HEK293 (cell line): ENCODE measurements around the gene ALOX5AP.

ENCODE experiments used
- CTCF ChIA-PET: fragments of 350-600 bp; formaldehyde crosslinking; extraction: SDS; loops from one replicate; lab custom pipeline; 2021; ENCODE audit warnings: antibody characterized with exemption; lab: Yijun Ruan, JAX
- POLR2A ChIA-PET: fragments of 300-600 bp; formaldehyde crosslinking; extraction: SDS; loops from one replicate; lab custom pipeline; 2020; ENCODE audit warnings: antibody characterized with exemption, inconsistent platforms; lab: Yijun Ruan, JAX
- H3K27ac ChIP-seq: fragments of 200-500 bp; sonication (Bioruptor generic); 2 replicates; pipeline ENCODE4 v1.5.1; 2014; ENCODE audit warnings: low read depth, low read length, control low read depth, inconsistent platforms; ENCODE audit errors: extremely low read depth
- H3K36me3 ChIP-seq, 2 experiments: fragments of 200-500 bp in 1 of 2; sonication (Bioruptor generic) in 1 of 2; 1 replicate in 1 of 2; 2 replicates in 1 of 2; pipeline ENCODE4 v1.5.1; 2014 to 2017; ENCODE audit warnings: inconsistent platforms in 2 of 2, low read length in 2 of 2; ENCODE audit not compliant: control insufficient read depth in 2 of 2, insufficient read depth in 1 of 2
- H3K4me1 ChIP-seq: fragments of 200-500 bp; sonication (Bioruptor generic); 2 replicates; pipeline ENCODE4 v1.5.1; 2014; ENCODE audit warnings: mild to moderate bottlenecking, low read length, inconsistent platforms; ENCODE audit not compliant: control insufficient read depth, insufficient read depth
- H3K4me3 ChIP-seq: 2 replicates; pipeline ENCODE4 v1.5.1; 2011; ENCODE audit warnings: low read depth, mild to moderate bottlenecking, control low read depth, low read length, moderate library complexity
- H3K9me3 ChIP-seq: fragments of 200-500 bp; sonication (Bioruptor generic); 2 replicates; pipeline ENCODE4 v1.5.1; 2014; ENCODE audit warnings: low read depth, low read length, inconsistent platforms; ENCODE audit not compliant: control insufficient read depth, insufficient read depth
- OVOL3 ChIP-seq: fragments of 450-650 bp; formaldehyde crosslinking; IDR thresholded peaks from 2 replicates; pipeline ENCODE4 v1.5.1; 2016; ENCODE audit warnings: missing biosample characterization, missing genetic modification characterization
- SCRT2 ChIP-seq: fragments of 450-650 bp; formaldehyde crosslinking; IDR thresholded peaks from 2 replicates; pipeline ENCODE4 v1.5.1; 2016; ENCODE audit warnings: missing biosample characterization, missing genetic modification characterization
- ZBTB1 ChIP-seq: fragments of 450-650 bp; formaldehyde crosslinking; IDR thresholded peaks from 2 replicates; pipeline ENCODE4 v1.5.1; 2016; ENCODE audit warnings: missing biosample characterization, missing genetic modification characterization
- ZNF114 ChIP-seq: fragments of 450-650 bp; formaldehyde crosslinking; IDR thresholded peaks from 2 replicates; pipeline ENCODE4 v1.5.0; 2017; ENCODE audit warnings: missing biosample characterization, missing genetic modification characterization
- ZNF138 ChIP-seq: fragments of 450-650 bp; formaldehyde crosslinking; IDR thresholded peaks from 2 replicates; pipeline ENCODE4 v1.5.1; 2016; ENCODE audit warnings: missing biosample characterization, missing genetic modification characterization, borderline replicate concordance
- ZNF19 ChIP-seq: fragments of 450-650 bp; formaldehyde crosslinking; IDR thresholded peaks from 2 replicates; pipeline ENCODE4; 2016; ENCODE audit warnings: missing biosample characterization, missing genetic modification characterization, low read depth
- ZNF350 ChIP-seq: fragments of 450-650 bp; formaldehyde crosslinking; IDR thresholded peaks from 2 replicates; pipeline ENCODE4 v1.5.0; 2017; ENCODE audit warnings: missing biosample characterization, mild to moderate bottlenecking, missing genetic modification characterization
- ZNF48 ChIP-seq: fragments of 450-650 bp; formaldehyde crosslinking; IDR thresholded peaks from 2 replicates; pipeline ENCODE4 v1.5.1; 2016; ENCODE audit warnings: missing biosample characterization, missing genetic modification characterization
- ZNF600 ChIP-seq: fragments of 450-650 bp; formaldehyde crosslinking; IDR thresholded peaks from 2 replicates; pipeline ENCODE4 v1.5.1; 2016; ENCODE audit warnings: missing biosample characterization, missing genetic modification characterization
- ZNF76 ChIP-seq: fragments of 450-650 bp; formaldehyde crosslinking; IDR thresholded peaks from 2 replicates; pipeline ENCODE4; 2016; ENCODE audit warnings: low read depth, missing biosample characterization, missing genetic modification characterization, borderline replicate concordance
- TF ChIP-seq, protein P1 (sequence below): fragments of 450-650 bp; formaldehyde crosslinking; IDR thresholded peaks from 2 replicates; pipeline ENCODE4; 2016; ENCODE audit warnings: missing biosample characterization, missing genetic modification characterization
- TF ChIP-seq, protein P2 (sequence below): fragments of 450-650 bp; formaldehyde crosslinking; IDR thresholded peaks from 2 replicates; pipeline ENCODE4 v1.5.1; 2016; ENCODE audit warnings: missing biosample characterization, missing genetic modification characterization

ALOX5AP gene

DNA sequence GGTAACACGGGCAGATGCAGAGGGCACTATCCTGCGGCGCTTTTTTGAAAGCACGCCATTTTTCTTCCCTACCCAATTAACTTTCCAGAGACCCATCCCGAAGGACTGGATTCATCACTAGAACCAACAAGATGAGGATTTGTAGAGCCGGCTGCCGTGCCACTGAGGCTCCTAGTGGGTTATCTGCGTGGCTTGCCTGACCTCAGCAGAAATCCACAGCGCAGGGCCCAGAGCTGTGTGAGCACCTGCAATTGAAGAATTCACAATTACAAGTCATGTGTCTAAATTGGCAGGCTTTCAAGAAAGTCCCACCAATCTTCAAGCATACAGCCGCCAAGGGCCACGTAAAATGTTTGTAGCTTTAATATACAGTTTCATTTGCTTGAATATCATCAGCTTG, 75.5 kb downstream of the ALOX5AP start:
- H3K27ac ChIP-seq, result no peak overlapping the region
- no peak for TF ChIP-seq ZNF138 (tag by site-specific recombination)
- TF ChIP-seq ZNF114 (tag by site-specific recombination), result no peak
- no peak for TF ChIP-seq SCRT2
- TF ChIP-seq ZNF76 (tag by site-specific recombination), result no peak
- TF ChIP-seq ZBTB1 (tag by site-specific recombination), result no peak
- no peak for TF ChIP-seq ZNF48 (tag by site-specific recombination)
- TF ChIP-seq ZNF350, result no peak
- TF ChIP-seq ZNF600, result no peak
- TF ChIP-seq OVOL3 (tag by site-specific recombination), result no peak
- TF ChIP-seq, protein P1, sequence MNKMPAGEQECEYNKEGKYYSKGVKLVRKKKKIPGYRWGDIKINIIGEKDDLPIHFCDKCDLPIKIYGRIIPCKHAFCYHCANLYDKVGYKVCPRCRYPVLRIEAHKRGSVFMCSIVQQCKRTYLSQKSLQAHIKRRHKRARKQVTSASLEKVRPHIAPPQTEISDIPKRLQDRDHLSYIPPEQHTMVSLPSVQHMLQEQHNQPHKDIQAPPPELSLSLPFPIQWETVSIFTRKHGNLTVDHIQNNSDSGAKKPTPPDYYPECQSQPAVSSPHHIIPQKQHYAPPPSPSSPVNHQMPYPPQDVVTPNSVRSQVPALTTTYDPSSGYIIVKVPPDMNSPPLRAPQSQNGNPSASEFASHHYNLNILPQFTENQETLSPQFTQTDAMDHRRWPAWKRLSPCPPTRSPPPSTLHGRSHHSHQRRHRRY, result no peak
- TF ChIP-seq ZNF19 (tag by site-specific recombination), result no peak
- TF ChIP-seq, protein P2, sequence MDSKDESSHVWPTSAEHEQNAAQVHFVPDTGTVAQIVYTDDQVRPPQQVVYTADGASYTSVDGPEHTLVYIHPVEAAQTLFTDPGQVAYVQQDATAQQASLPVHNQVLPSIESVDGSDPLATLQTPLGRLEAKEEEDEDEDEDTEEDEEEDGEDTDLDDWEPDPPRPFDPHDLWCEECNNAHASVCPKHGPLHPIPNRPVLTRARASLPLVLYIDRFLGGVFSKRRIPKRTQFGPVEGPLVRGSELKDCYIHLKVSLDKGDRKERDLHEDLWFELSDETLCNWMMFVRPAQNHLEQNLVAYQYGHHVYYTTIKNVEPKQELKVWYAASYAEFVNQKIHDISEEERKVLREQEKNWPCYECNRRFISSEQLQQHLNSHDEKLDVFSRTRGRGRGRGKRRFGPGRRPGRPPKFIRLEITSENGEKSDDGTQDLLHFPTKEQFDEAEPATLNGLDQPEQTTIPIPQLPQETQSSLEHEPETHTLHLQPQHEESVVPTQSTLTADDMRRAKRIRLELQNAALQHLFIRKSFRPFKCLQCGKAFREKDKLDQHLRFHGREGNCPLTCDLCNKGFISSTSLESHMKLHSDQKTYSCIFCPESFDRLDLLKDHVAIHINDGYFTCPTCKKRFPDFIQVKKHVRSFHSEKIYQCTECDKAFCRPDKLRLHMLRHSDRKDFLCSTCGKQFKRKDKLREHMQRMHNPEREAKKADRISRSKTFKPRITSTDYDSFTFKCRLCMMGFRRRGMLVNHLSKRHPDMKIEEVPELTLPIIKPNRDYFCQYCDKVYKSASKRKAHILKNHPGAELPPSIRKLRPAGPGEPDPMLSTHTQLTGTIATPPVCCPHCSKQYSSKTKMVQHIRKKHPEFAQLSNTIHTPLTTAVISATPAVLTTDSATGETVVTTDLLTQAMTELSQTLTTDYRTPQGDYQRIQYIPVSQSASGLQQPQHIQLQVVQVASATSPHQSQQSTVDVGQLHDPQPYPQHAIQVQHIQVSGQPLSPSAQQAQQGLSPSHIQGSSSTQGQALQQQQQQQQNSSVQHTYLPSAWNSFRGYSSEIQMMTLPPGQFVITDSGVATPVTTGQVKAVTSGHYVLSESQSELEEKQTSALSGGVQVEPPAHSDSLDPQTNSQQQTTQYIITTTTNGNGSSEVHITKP (tag by site-specific recombination), result no peak
- TF ChIP-seq, all 188 proteins: peak for 0
- POLR2A ChIA-PET, result no interaction called here

More for the DNA sequence above, 75.5 kb downstream of the ALOX5AP start:
- Histone ChIP-seq H3K9me3 (no peaks in the 10 kb centered on the region), H3K4me1 (no peaks in the 10 kb centered on the region), H3K36me3 (no peaks in the 10 kb centered on the region), H3K4me3 (no peak overlapping the region)
- CTCF ChIA-PET, result no interaction called here
